ENCODE measurements around the gene SP1.
"Not testable (repeated sequence)": the region's sequence is repeated elsewhere in the genome, so short reads cannot be mapped to it uniquely, and the experiment has no call there.

The SP1 gene

DNA sequence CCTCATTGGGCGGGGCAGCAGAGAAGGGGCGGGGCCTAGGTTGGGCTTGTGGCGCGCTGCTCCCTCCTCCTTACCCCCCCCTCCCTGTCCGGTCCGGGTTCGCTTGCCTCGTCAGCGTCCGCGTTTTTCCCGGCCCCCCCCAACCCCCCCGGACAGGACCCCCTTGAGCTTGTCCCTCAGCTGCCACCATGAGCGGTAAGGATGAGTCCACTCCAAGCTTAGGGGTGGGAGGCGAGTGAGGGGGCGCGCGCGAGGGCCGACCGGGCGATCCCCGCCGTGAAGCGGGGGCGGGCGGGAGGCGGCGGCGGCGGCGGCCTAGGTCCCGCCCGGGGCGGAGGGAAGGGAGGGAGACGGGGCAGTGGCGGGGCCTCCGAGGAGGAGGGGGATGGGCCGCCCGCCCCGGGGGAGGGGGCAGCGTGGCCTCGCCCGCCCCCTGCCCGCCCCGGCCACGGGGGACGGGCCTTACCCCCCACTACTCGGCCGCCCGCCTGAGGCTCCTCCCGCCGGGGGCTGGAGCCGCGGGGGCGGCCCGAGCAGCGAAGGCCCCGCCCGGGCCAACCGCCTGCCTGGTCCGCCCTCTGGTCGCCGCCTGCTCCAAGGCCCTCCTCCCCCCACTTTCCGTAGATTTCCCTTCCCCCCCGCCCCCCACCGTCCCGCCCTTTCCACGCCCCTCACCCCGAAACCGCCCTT is at the start of gene SP1:
Gene SP1, plus strand, starts transcription at position 73 of the 690 bp plus-strand sequence. Its CDS starts 116 bp downstream, at position 189.
- DNase-seq: peak; percentile 72

- no peak for DNase-seq
Observed at GRCh38 chr12:53330671-53331070, 49.3 kb upstream of the SP1 start.

DNA sequence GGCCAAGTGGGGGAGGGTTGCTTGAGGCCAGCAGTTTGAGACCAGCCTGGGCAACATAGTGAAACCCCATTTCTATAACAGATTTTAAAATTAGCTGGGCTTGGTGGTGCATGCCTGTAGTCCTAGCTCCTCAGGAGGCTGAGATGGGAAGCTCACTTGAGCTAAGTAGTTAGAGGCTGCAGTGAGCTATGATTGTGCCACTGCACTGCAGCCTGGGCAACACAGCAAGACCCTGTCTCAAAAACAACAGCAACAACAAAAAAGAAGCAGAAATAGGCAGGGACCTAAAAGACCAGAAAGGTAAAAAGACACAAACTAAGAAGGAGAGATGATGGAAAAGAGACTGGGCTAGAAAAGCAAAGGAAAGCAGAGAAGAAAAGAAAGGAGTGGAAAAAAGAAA is 47.6 kb upstream of the SP1 start:
- DNase-seq: not testable (repeated sequence)

- no peak for DNase-seq
Observed at GRCh38 chr12:53332744-53333143, 47.2 kb upstream of the SP1 start.

GRCh38 chr12:53333289-53333688 is 46.7 kb upstream of the SP1 start:
- no peak for DNase-seq

DNA sequence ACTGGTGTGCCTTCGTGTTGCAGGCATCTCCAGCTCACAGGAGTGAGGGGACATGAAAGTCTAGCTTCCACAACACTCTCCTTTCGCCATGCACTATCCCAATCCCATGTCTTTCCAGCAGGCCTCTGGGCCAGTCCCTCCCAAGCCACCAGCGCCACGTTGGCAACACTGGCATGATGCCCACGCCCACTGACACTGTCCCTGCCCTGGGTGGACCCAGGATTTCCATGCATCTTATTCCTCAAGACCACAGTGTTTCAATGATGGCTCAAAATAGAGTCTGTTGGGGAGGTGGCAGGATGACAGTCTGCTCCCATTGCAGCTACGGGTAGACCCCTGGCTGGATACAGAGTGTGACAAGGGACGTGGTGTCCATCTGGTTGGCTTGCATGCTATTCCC is 46.1 kb upstream of the SP1 start:
- DNase-seq: no peak

- no peak for DNase-seq
Observed at GRCh38 chr12:53334822-53335221, 45.2 kb upstream of the SP1 start.

DNA sequence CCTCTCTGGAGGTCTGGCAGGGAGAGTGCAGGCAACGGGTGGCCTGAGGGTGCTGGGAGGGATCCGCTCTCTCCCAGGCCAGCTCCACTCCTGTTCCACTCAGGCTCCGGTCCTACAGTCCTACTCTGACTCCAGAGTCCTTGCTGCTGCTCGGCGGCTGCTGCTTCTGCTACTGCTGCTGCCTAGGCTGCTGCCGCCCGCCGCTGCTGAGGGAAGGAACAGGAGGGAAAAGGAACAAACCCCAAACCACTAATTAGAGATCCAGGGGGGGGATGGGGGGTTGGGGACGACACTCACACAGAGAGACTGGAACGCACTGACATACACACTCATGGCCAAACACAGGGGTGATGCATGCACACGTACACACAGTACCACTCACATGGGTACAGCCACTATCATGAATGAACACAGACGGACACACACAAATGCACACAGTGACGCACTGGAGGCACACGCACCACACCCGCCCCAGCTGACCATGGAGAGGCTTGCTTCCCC is 43.7 kb upstream of the SP1 start, which contains the start of gene SP7:
Gene SP7, minus strand, starts transcription at position 174 of the 501 bp plus-strand sequence. CDS start 708 bp downstream, outside the sequence.
- no peak for DNase-seq

- no peak for DNase-seq
Observed at GRCh38 chr12:53338017-53338416, 42.0 kb upstream of the SP1 start.

DNA sequence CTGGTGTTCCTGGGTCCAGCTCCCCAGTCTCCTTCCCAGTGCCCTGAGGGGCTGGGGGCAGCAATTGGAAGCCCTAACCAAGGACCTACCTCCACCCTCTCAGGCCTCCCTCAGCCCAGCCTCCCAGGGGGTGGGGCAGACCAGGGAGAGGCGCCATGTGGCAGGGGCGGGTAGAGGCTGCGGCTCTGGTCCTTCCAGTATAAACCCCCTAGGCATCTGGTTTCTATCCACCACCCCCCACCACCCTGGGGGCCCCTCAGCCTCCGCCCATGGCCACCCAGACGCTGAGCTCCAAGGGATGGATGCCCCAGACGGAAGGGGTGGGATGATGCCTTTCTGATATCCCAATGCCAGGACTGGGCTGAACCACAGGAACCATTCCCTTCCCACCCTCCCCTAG is 41.1 kb upstream of the SP1 start:
- no peak for DNase-seq

DNA sequence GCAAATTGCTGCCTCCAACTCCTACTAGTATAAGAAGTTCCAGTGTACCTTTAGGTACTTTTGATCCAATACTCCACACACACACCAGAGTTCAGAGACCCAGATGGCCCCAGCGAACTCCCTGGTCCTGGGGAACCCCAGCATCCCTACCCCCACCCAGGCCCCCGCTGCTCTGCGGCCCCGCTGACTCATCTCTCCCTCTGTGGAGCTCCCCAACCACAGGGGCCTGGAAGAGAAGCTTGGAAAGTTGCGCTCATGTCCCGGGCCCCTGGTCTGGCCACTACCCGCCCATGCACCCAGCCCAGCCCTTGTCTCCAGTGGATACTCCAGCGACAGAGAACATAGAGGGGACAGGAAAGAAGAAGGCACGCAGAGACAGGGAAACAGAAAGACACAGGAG is 39.6 kb upstream of the SP1 start:
- DNase-seq: no peak

GRCh38 chr12:53343449-53343848 is 36.5 kb upstream of the SP1 start:
- no peak for DNase-seq

DNA sequence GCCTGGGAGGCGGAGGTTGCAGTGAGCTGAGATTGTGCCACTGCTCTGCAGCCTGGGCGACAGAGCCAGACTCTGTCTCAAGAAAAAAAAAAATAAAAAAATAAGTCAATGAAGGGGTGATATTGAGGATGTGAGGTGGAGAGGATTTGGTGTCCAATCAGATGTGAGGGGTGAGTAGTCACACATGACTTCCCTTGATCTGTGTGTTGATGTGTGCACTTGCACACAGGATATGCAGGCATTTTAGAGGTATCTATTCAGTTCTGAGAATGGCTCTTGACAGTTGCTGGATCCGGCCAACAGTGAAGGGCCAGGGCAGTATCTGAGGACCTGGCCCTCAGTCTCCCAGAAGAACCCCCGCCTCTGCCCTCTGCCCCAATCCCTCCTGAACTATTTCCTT is 36.0 kb upstream of the SP1 start:
- DNase-seq: no peak

- DNase-seq: no peak
Observed at GRCh38 chr12:53344487-53344823, 35.5 kb upstream of the SP1 start.

DNA sequence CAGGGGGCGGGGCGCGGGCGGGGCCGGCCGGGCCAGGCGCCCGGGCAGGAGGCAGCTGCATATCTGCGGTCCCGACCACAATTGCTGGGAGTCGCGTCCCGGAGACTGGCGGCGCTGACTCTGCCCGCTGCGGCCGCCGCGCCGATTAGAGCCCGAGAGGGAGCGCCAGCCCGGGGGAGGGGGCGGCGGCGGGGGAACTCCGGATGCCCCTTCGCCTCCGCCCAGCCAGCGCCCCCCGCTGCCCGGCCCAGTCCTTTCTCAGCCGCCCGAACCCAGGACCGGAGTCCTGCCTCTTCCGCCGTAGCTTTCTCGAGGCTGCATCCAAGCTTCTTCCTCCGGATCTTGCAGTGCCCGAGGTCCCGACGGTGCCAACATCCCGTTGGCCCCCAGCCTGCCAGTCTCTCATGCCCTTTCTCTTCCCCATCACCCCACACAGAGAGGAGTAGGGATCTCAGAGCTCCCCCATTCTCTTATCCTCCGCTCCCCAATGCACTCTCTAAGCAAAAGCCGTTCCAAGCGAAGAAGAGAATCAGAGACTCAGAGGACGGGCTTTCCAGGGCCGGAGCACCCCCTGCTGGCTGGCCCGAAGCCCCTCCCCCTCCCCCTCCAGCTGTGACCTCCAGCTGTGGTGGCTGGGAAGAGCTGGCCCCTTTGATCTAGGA is 35.0 kb upstream of the SP1 start:
- DNase-seq: no peak

GRCh38 chr12:53345486-53346188 is 34.3 kb upstream of the SP1 start:
- no peak for DNase-seq

DNA sequence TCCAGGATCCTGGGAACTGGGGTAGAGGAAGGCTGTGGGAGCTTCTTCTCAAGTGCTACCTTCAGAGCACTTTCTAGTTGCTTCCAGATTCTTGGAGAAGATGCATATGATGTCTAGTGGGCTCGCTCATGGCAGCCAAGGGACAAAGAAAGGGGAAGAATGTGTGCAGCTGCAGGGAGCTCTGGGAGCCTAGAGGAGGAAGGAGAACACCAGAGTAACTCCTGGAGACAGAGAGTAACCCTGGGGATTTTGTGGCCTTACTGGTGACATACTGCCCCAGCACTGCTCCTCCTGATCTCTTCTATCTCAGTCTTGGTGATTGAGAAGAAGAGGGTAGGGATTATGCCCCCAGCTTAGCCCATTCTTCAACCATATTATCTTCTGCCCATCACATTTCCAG is 33.5 kb upstream of the SP1 start:
- no peak for DNase-seq

- DNase-seq: no peak
Observed at GRCh38 chr12:53347905-53348304, 32.1 kb upstream of the SP1 start.

GRCh38 chr12:53352331-53353256 is 27.4 kb upstream of the SP1 start:
- peak; percentile 50 for DNase-seq

DNA sequence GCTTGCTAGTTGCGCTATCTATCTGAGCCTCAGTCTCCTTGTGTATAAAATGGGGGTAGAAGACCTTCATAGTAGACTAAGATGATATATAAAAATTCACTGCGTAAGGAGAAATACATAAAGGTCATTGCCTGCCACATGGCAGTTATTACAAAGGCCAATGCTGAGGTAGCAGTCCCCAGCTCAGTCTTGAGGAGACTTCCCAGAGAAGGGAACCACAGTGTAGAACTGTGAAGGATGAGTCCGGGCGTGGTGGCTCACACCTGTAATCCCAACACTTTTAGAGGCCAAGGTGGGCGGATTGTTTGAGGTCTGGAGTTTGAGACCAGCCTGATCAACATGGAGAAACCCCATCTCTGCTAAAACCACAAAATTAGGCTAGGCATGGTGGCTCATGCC is 26.7 kb upstream of the SP1 start:
- DNase-seq: no peak

DNA sequence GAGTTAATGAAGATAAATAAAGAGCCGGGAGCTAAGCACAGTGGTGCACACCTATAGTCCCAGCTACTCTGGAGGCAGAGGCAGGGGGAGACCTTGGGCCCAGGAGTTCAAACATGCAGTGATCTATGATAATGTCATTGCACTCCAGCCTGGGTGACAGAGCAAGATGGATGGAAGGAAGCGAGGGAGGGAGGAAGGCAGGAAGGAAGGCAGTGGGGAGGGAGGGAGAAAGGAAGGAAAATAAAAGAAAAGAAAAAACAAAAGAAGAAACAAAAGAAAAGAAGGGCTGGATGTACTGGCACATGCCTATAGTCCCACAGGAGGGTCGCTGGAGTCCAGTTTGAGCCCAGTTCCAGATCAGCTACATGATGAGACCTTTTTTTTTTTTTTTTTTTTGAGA is 24.9 kb upstream of the SP1 start:
- DNase-seq: no peak

GRCh38 chr12:53358836-53359419 is 21.0 kb upstream of the SP1 start:
- no peak for DNase-seq

All from NCI-H1048 (cell line).